GM12878 (cell line): Measurements from ENCODE around the gene ELMO3. TPM values are rescaled to one million over a fixed set of nuclear protein-coding genes. Genes with fewer than 3 reads are reported as not detected.

Source experiments
- ATF2 ChIP-seq: IDR thresholded peaks from 2 replicates; pipeline ENCODE4 v1.6.1; 2012; ENCODE audit warnings: low read length, inconsistent platforms
- BRCA1 ChIP-seq: IDR thresholded peaks from 2 replicates; pipeline ENCODE4 v1.6.1; 2011; ENCODE audit warnings: low read depth, low read length, improper control_type of control experiment
- CREB1 ChIP-seq: IDR thresholded peaks from 2 replicates; pipeline ENCODE4 v1.6.1; 2012; ENCODE audit warnings: low read depth, mild to moderate bottlenecking, inconsistent platforms
- EP300 ChIP-seq, 2 experiments: fragments of 150-350 bp in 1 of 2; IDR thresholded peaks; 2 replicates each; pipeline ENCODE4 v1.6.1; 2011 to 2012; ENCODE audit warnings: low read depth in 2 of 2, low read length in 2 of 2, borderline replicate concordance in 1 of 2, improper control_type of control experiment in 1 of 2, inconsistent platforms in 1 of 2; ENCODE audit not compliant: control insufficient read depth in 1 of 2
- ESRRA ChIP-seq: IDR thresholded peaks from 2 replicates; pipeline ENCODE4 v1.6.1; 2012; ENCODE audit warnings: mild to moderate bottlenecking, low read length, improper control_type of control experiment
- FOXM1 ChIP-seq: IDR thresholded peaks from 2 replicates; pipeline ENCODE4 v1.6.1; 2012; ENCODE audit warnings: low read depth, mild to moderate bottlenecking, inconsistent platforms, low read length, moderate library complexity
- JUNB ChIP-seq: IDR thresholded peaks from 2 replicates; pipeline ENCODE4 v1.6.1; 2016; ENCODE audit warnings: antibody characterized with exemption, mild to moderate bottlenecking
- MEF2A ChIP-seq: IDR thresholded peaks from 2 replicates; pipeline ENCODE4 v1.6.1; 2011; ENCODE audit warnings: low read depth, mild to moderate bottlenecking, low read length, moderate library complexity; ENCODE audit not compliant: insufficient read depth
- NBN ChIP-seq: fragments of 450-650 bp; IDR thresholded peaks from 2 replicates; pipeline ENCODE4 v1.6.1; 2016
- NFYB ChIP-seq: IDR thresholded peaks from 2 replicates; pipeline ENCODE4 v1.6.1; 2011; ENCODE audit warnings: low read depth, mild to moderate bottlenecking, low read length, improper control_type of control experiment, moderate library complexity; ENCODE audit not compliant: insufficient read depth
- PAX5 ChIP-seq: IDR thresholded peaks from 2 replicates; pipeline ENCODE4 v1.6.1; 2011; ENCODE audit warnings: low read depth, low read length, borderline replicate concordance
- POLR2AphosphoS2 ChIP-seq: IDR thresholded peaks from 2 replicates; pipeline ENCODE4 v1.6.1; 2011; ENCODE audit warnings: low read depth, mild to moderate bottlenecking, low read length, improper control_type of control experiment, moderate library complexity
- POLR2AphosphoS5 ChIP-seq: IDR thresholded peaks from 2 replicates; pipeline ENCODE4 v1.6.1; 2011; ENCODE audit warnings: mild to moderate bottlenecking, low read length, inconsistent platforms
- SMC3 ChIP-seq: IDR thresholded peaks from 2 replicates; pipeline ENCODE4 v1.6.1; 2011; ENCODE audit warnings: low read length, improper control_type of control experiment, borderline replicate concordance
- TBL1XR1 ChIP-seq: IDR thresholded peaks from 2 replicates; pipeline ENCODE4 v1.6.1; 2012; ENCODE audit warnings: low read depth, low read length, improper control_type of control experiment
- TCF3 ChIP-seq: IDR thresholded peaks from 2 replicates; pipeline ENCODE4 v1.6.1; 2012; ENCODE audit warnings: low read depth, mild to moderate bottlenecking, low read length, borderline replicate concordance; ENCODE audit not compliant: insufficient read depth
- ZBTB4 ChIP-seq: fragments of 450-650 bp; formaldehyde crosslinking; IDR thresholded peaks from 2 replicates; pipeline ENCODE4 v1.4.0; 2022; ENCODE audit warnings: mild to moderate bottlenecking, moderate library complexity
- polyA plus RNA-seq, 11 experiments: library from polyadenylated mRNA; depleted of rRNA in 4 of 11; unstranded in 6 of 11; stranded (reverse) in 5 of 11; fragments of >200 nt; fragmentation: Nextera tagmentation in 4 of 11; fragmentation: Illumina TruSeq in 1 of 11; extraction: Ambion mirVana in 4 of 11; extraction: Trizol in 1 of 11; gene quantifications; 1 replicate in 1 of 11; 2 replicates in 10 of 11; pipeline versions ENCODE4 v1.2.1 to v1.2.3, GENCODE V29; 2011 to 2016; ENCODE audit warnings: inconsistent platforms in 2 of 11, missing spikeins in 2 of 11, low read depth in 1 of 11
- total RNA-seq, 4 experiments: library from RNA; depleted of rRNA in 3 of 4; stranded (reverse); fragments of >200 nt in 3 of 4; fragmentation: Illumina TruSeq in 1 of 4; extraction: Trizol in 1 of 4; gene quantifications; 2 replicates each; pipeline versions ENCODE4 v1.2.1 to v1.2.3, GENCODE V29; 2013 to 2021
- TF ChIP-seq, protein P1 (sequence below): fragments of 450-650 bp; IDR thresholded peaks from 2 replicates; pipeline ENCODE4 v1.6.1; 2017; ENCODE audit warnings: mild to moderate bottlenecking
- TF ChIP-seq, protein P2 (sequence below): fragments of 450-650 bp; IDR thresholded peaks from 2 replicates; pipeline ENCODE4 v1.6.1; 2016; ENCODE audit warnings: mild to moderate bottlenecking, moderate library complexity, borderline replicate concordance

The ELMO3 gene
- total and polyA plus RNA-seq, 10 of the 15 experiments (the other 5 are each of a cell fraction or from before 2014, with no cell fraction given): 0.05 to 4.7 (median 0.96) TPM; not detected in 1

GRCh38 chr16:67170168-67170948 lies 28.6 kb upstream of the ELMO3 start, which contains the start of gene NOL3 (continued):
- TF ChIP-seq ZBTB4 (no peak), NFYB (no peak), MEF2A (no peak), ATF2 (no peak), TBL1XR1 (0 out of 2 replicates have a peak, but pooled peaks have one; percentile 55), POLR2AphosphoS2 (no peak), BRCA1 (no peak), EP300 (IDR thresholded peaks at IDR 0.05; ENCODE audit: borderline replicate concordance in 1 of 2, control insufficient read depth in 1 of 2, low read depth in 2 of 2, low read length in 2 of 2) (no peak; a peak in 1 of 4 replicates), SMC3 (no peak; the same call in 1 of the 2 replicates), FOXM1 (no peak), NBN (peak; percentile 59; the same call in 1 of the 2 replicates), ESRRA (no peak), CREB1 (no peak), POLR2AphosphoS5 (no peak), JUNB (no peak), TCF3 (peak; percentile 70), PAX5 (no peak; the same call in 1 of the 2 replicates)
- TF ChIP-seq, protein P1, sequence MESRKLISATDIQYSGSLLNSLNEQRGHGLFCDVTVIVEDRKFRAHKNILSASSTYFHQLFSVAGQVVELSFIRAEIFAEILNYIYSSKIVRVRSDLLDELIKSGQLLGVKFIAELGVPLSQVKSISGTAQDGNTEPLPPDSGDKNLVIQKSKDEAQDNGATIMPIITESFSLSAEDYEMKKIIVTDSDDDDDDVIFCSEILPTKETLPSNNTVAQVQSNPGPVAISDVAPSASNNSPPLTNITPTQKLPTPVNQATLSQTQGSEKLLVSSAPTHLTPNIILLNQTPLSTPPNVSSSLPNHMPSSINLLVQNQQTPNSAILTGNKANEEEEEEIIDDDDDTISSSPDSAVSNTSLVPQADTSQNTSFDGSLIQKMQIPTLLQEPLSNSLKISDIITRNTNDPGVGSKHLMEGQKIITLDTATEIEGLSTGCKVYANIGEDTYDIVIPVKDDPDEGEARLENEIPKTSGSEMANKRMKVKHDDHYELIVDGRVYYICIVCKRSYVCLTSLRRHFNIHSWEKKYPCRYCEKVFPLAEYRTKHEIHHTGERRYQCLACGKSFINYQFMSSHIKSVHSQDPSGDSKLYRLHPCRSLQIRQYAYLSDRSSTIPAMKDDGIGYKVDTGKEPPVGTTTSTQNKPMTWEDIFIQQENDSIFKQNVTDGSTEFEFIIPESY: no peak
- TF ChIP-seq, protein P2, sequence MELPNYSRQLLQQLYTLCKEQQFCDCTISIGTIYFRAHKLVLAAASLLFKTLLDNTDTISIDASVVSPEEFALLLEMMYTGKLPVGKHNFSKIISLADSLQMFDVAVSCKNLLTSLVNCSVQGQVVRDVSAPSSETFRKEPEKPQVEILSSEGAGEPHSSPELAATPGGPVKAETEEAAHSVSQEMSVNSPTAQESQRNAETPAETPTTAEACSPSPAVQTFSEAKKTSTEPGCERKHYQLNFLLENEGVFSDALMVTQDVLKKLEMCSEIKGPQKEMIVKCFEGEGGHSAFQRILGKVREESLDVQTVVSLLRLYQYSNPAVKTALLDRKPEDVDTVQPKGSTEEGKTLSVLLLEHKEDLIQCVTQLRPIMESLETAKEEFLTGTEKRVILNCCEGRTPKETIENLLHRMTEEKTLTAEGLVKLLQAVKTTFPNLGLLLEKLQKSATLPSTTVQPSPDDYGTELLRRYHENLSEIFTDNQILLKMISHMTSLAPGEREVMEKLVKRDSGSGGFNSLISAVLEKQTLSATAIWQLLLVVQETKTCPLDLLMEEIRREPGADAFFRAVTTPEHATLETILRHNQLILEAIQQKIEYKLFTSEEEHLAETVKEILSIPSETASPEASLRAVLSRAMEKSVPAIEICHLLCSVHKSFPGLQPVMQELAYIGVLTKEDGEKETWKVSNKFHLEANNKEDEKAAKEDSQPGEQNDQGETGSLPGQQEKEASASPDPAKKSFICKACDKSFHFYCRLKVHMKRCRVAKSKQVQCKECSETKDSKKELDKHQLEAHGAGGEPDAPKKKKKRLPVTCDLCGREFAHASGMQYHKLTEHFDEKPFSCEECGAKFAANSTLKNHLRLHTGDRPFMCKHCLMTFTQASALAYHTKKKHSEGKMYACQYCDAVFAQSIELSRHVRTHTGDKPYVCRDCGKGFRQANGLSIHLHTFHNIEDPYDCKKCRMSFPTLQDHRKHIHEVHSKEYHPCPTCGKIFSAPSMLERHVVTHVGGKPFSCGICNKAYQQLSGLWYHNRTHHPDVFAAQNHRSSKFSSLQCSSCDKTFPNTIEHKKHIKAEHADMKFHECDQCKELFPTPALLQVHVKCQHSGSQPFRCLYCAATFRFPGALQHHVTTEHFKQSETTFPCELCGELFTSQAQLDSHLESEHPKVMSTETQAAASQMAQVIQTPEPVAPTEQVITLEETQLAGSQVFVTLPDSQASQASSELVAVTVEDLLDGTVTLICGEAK: no peak
